Aorta (tissue), 5 donors: ENCODE data around the gene LNX1. TPM values are rescaled to one million over a fixed set of nuclear protein-coding genes. Genes with fewer than 3 reads are reported as not detected.

Experiments
- ATAC-seq: fragments of 200-7000 bp; cut with Tn5 transposase; one replicate; pipeline ENCODE4 v1.9.1; 2022; ENCODE audit warnings: moderate library complexity; ENCODE audit not compliant: low FRiP score
- DNase-seq, 2 donors: peaks; one replicate each; pipeline ENCODE4 v3.0.0-alpha.2; 2020
- H3K27ac ChIP-seq, 2 donors: one replicate each; pipeline ENCODE4 v1.5.1; 2013; ENCODE audit warnings: low read length in 2 of 2, mild to moderate bottlenecking in 2 of 2, moderate library complexity in 2 of 2, control low read depth in 1 of 2, inconsistent platforms in 1 of 2, low read depth in 1 of 2
- H3K27me3 ChIP-seq, 2 donors: one replicate each; pipeline ENCODE4 v1.6.1; 2013; ENCODE audit warnings: control low read depth in 1 of 2, low read length in 1 of 2, mild to moderate bottlenecking in 1 of 2, moderate library complexity in 1 of 2; ENCODE audit not compliant: insufficient read depth in 2 of 2, control insufficient read depth in 1 of 2
- H3K36me3 ChIP-seq, 2 donors: one replicate each; pipeline ENCODE4 v1.6.1; 2013; ENCODE audit warnings: control low read depth in 1 of 2, low read length in 1 of 2, mild to moderate bottlenecking in 1 of 2; ENCODE audit not compliant: insufficient read depth in 2 of 2, control insufficient read depth in 1 of 2
- H3K4me1 ChIP-seq, 2 donors: one replicate each; pipeline ENCODE4 v1.6.1; 2013; ENCODE audit warnings: low read length in 2 of 2, control low read depth in 1 of 2, mild to moderate bottlenecking in 1 of 2, moderate library complexity in 1 of 2; ENCODE audit not compliant: insufficient read depth in 2 of 2, control insufficient read depth in 1 of 2
- H3K4me3 ChIP-seq, 2 donors: one replicate each; pipeline ENCODE4 v1.5.1; 2013; ENCODE audit warnings: low read length in 2 of 2, control low read depth in 1 of 2, mild to moderate bottlenecking in 1 of 2
- H3K9me3 ChIP-seq: one replicate; pipeline ENCODE4 v1.6.1; 2013; ENCODE audit warnings: mild to moderate bottlenecking, low read length; ENCODE audit not compliant: control insufficient read depth
- WGBS, 2 donors: extraction: QIAGEN DNeasy Blood & Tissue Kit; methylation state at CpG; one replicate each; pipeline ENCODE4 v1.1.7; 2013; 5-methylcytosine and 5-hydroxymethylcytosine counted together
- intact Hi-C, 2 donors: fragments of 100-400 bp; cut with DNase I; formaldehyde crosslinking; loops; one replicate each; pipeline versions ENCODE4 v1.14.2 to v1.15.0; 2022
- polyA plus RNA-seq, 2 donors: library from polyadenylated mRNA; stranded (reverse); fragments of 200-250 nt; gene quantifications; one replicate each; pipeline ENCODE4 v1.2.3, GENCODE V29; 2013
- total RNA-seq, 2 donors: library from RNA; stranded (reverse); fragmentation: NEBNext Ultra II Directional; extraction: Animal tissue kit (Norgen Biotek cat#: 25700); gene quantifications; one replicate each; pipeline ENCODE4 v1.2.1, GENCODE V29; 2021
- donor health status: healthy with polysubstance abuse.
- donor health status: Bipolar disorder and iron deficiency.
- donor health status: DM: no; HTN: no; CAD: no.
- donor health status: DM: no; HTN: no; CAD: no.
- donor health status: DM: yes; HTN: yes; CAD: no.

The LNX1 gene
- total and polyA plus RNA-seq, 4 donors = 3.1 to 11.1 (median 6.1) TPM

GRCh38 chr4:53461244-53461643 lies 130.0 kb downstream of the LNX1 start:
- Histone ChIP-seq H3K4me3 (no peak overlapping the region), H3K36me3 (no peaks in the 10 kb centered on the region), H3K9me3 (no peaks in the 10 kb centered on the region), H3K4me1 (no peaks in the 10 kb centered on the region), H3K27ac (no peak overlapping the region), H3K27me3 (no peaks in the 10 kb centered on the region)
- ATAC-seq (no peak), DNase-seq (no peak)
- WGBS, 2 donors = 93 to 95% methylated on average over 2 of the region's 2 CpGs
- intact Hi-C loops = no loop called here

DNA sequence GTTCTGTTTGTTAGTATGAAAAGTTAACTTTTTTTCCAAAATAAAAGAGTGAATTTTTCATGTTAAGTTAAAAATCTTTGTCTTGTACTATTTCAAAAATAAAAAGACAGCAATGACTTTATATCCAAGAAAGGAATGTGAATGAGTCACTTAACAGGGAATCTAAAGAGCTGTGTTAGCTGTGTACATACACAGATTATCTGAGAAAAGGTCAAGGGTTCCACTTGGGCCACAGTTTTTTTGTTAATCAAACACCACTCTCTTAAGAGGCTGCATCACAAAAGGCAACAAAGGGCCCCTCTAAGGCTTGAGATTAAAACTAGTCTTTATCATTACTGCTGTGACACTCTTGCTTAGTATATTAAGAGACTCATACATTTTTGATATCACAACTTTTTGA lies 131.7 kb downstream of the LNX1 start:
- Histone ChIP-seq H3K27me3 (no peaks in the 10 kb centered on the region), H3K36me3 (peaks cover 0 to 2% of the 10 kb centered on the region in 2 donors), H3K27ac (no peak overlapping the region), H3K9me3 (no peaks in the 10 kb centered on the region), H3K4me3 (no peak overlapping the region), H3K4me1 (no peaks in the 10 kb centered on the region)
- DNase-seq (no peak), ATAC-seq (no peak)
- intact Hi-C loops = no loop called here

GRCh38 chr4:53456178-53456577 lies 135.1 kb downstream of the LNX1 start:
- Histone ChIP-seq H3K4me3 (no peak overlapping the region), H3K36me3 (peaks cover 2 to 4% of the 10 kb centered on the region in 2 donors), H3K9me3 (no peaks in the 10 kb centered on the region), H3K27me3 (no peaks in the 10 kb centered on the region), H3K27ac (no peak overlapping the region), H3K4me1 (peaks cover 0 to 3% of the 10 kb centered on the region in 2 donors)
- DNase-seq = no peak
- no peak for ATAC-seq
- intact Hi-C loops = no loop called here

- H3K27ac ChIP-seq = no peak overlapping the region
- 87 to 89% methylated on average over 3 of the region's 3 CpGs for WGBS, 2 donors
- H3K9me3 ChIP-seq = no peaks in the 10 kb centered on the region
- H3K27me3 ChIP-seq = no peaks in the 10 kb centered on the region
- ATAC-seq (no peak), DNase-seq (no peak)
- H3K36me3 ChIP-seq = peaks cover 2 to 4% of the 10 kb centered on the region in 2 donors
- H3K4me1 ChIP-seq = peaks cover 0 to 3% of the 10 kb centered on the region in 2 donors
- no peak overlapping the region for H3K4me3 ChIP-seq
- intact Hi-C loops = no loop called here
These were observed 135.5 kb downstream of the LNX1 start for GRCh38 chr4:53455766-53456165.

DNA sequence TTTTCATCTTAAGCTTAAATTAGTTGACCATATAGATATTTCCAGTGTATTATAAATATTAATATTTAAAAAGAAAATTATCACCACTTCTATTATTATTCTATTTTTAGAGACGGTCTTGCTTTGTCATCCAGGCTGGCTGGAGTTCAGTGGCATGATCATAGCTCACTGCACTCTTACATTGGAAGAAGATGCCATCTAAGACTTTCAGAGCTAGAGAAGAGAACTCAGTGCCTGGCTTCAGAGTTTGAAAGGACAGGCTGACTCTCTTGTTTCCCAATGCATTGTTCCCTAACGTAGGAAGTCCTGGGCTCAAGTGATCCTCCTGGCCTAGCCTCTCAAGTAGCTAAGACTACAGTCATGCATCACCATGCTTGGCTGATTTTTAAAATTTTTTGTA lies 137.9 kb downstream of the LNX1 start:
- ATAC-seq (no peak), DNase-seq (no peak)
- H3K27ac ChIP-seq = no peak overlapping the region
- H3K9me3 ChIP-seq = no peaks in the 10 kb centered on the region
- H3K4me3 ChIP-seq = no peak overlapping the region
- H3K27me3 ChIP-seq = no peaks in the 10 kb centered on the region
- peaks cover 2 to 4% of the 10 kb centered on the region in 2 donors for H3K36me3 ChIP-seq
- H3K4me1 ChIP-seq = peaks cover 0 to 3% of the 10 kb centered on the region in 2 donors
- 61 to 62% methylated on average over 2 of the region's 2 CpGs for WGBS, 2 donors
- intact Hi-C loops = no loop called here

- 73 to 82% methylated on average over 3 of the region's 3 CpGs for WGBS, 2 donors
- Histone ChIP-seq H3K4me1 (peaks cover 0 to 3% of the 10 kb centered on the region in 2 donors), H3K9me3 (no peaks in the 10 kb centered on the region), H3K4me3 (no peak overlapping the region), H3K27ac (no peak overlapping the region), H3K27me3 (no peaks in the 10 kb centered on the region), H3K36me3 (peaks cover 2 to 4% of the 10 kb centered on the region in 2 donors)
- intact Hi-C loops = no loop called here
- DNase-seq (no peak), ATAC-seq (no peak)
These were observed 140.5 kb downstream of the LNX1 start for GRCh38 chr4:53450773-53451172.

- Histone ChIP-seq H3K27ac (no peak overlapping the region), H3K4me3 (no peak overlapping the region), H3K36me3 (no peaks in the 10 kb centered on the region), H3K9me3 (no peaks in the 10 kb centered on the region), H3K27me3 (no peaks in the 10 kb centered on the region), H3K4me1 (no peaks in the 10 kb centered on the region)
- intact Hi-C loops = no loop called here
- ATAC-seq (no peak), DNase-seq (no peak)
- WGBS, 2 donors = 80 to 92% methylated on average over 2 of the region's 2 CpGs
These were observed 146.3 kb downstream of the LNX1 start for GRCh38 chr4:53444954-53445353.

GRCh38 chr4:53441564-53441963 lies 149.7 kb downstream of the LNX1 start:
- Histone ChIP-seq H3K36me3 (no peaks in the 10 kb centered on the region), H3K4me3 (no peak overlapping the region), H3K9me3 (no peaks in the 10 kb centered on the region), H3K4me1 (no peaks in the 10 kb centered on the region), H3K27me3 (no peaks in the 10 kb centered on the region), H3K27ac (no peak overlapping the region)
- intact Hi-C loops = no loop called here
- DNase-seq (no peak), ATAC-seq (no peak)
- 84 to 88% methylated on average over 1 of the region's 1 CpG for WGBS, 2 donors

- 95 to 96% methylated on average over 1 of the region's 1 CpG for WGBS, 2 donors
- ATAC-seq = no peak
- Histone ChIP-seq H3K27ac (no peak overlapping the region), H3K27me3 (no peaks in the 10 kb centered on the region), H3K4me3 (no peak overlapping the region), H3K9me3 (no peaks in the 10 kb centered on the region), H3K4me1 (no peaks in the 10 kb centered on the region), H3K36me3 (no peaks in the 10 kb centered on the region)
- no peak for DNase-seq
- intact Hi-C loops = no loop called here
These were observed 155.0 kb downstream of the LNX1 start for GRCh38 chr4:53436251-53436650.
